ENCODE measurements around the gene SMARCD3.

SMARCD3 gene

DNA sequence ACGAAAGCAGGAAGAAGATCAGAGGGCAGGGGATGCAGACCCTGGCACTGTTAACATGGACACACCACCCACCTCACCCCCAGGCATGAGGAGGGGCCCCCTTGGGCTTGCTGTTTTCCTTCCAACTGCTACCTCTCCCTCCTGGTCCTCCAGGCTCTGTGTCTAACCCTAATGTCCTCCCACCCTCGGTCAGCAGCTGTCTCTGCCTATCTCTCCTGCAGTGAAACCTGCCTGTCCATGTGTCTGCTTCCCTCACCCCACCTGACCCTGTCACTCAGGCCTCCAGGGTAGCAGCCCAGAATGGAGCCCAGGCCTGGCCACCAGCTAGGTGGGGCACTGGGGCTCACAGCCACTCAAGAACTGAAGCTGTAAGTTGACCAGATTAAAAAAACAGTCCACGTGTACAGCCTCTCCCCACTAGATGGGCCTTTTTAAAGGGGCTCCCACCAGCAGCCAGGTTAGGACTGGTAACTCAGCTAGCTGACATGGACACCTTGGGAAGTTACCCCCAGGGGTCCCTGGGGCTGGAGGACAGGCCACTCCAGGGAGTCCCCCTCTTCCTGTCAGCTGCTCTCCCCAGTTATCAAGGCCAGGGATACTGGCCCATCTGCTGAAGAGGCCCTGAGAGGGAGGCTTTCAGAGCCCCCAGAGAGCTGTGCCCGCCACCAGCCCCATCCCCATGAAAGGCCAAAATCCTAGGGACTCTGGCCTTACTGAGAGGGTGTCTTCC is 1.5 kb downstream of the SMARCD3 start:
- DNase-seq = no peak

DNA sequence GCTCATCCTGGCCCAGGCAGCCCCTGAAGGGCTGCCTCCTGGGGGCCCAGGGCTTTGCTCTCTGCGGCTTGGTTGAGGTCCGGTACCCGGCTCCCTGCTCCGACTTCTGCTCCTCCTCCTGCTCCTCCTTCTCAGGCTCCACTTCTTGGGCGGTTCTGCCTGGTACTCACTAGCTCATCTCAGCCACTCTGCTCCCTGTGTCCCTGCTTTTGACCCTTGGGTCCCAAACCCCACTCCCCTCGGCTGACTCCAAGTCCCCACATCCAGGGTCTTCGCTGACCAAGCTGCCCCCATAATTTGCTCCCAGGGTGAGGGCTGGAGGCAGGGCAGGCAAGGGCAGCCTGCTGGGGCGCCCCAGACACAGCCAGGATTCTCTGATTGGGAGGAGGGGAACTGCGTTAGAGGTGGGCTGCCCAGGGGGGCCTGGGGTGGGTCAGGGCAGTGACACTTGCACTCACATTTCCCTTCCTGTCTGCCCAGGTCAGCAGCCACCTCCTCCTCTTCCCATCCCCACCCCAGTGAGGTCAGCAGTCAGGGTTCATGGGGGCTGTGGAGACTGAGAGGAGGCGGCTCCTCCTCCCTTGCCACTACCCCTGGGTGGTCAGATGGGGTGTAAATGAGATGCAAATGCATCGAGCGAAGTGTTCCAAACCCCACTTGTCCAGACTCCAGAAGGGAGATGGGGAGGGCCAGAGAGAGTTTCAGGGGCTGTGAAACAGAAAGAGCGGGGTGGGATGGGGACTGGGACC is 2.2 kb downstream of the SMARCD3 start:
- DNase-seq = no peak

DNA sequence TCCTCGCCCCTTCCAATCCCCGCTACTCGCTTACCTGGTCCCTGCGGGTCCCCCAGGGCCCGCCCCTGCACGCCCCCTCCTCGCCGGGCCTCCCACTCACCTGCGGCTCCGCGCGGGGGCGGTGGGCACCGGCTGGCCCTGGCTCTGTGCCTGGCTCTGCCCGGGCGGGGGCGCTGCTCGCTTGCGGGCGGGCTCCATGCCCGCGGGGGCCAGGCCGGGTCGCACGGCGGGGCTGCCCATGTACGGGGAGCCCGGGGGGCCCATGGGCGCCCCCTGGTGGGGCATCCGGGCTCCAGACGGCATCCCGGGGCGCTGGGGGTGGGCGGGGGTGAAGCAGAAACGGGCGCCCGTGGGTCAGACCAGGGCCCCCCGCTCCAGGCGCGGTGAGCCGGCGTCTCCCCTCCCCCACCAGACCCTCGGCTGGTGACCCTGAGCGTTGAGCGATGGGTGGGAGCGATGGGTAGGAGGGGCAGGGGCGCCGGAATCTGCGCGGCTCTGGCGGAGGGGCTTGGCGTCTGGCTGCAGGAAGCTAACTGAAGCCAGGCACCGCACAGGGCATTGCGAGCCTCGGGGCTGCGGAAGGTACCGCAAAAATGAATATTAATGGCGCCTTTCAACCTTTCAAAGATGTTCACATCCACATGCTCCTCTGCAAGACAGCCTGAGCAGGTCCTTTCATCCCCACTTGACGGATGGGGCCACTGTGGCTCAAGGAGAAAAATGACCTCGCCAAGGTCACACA is 3.0 kb downstream of the SMARCD3 start:
- no peak for DNase-seq

DNA sequence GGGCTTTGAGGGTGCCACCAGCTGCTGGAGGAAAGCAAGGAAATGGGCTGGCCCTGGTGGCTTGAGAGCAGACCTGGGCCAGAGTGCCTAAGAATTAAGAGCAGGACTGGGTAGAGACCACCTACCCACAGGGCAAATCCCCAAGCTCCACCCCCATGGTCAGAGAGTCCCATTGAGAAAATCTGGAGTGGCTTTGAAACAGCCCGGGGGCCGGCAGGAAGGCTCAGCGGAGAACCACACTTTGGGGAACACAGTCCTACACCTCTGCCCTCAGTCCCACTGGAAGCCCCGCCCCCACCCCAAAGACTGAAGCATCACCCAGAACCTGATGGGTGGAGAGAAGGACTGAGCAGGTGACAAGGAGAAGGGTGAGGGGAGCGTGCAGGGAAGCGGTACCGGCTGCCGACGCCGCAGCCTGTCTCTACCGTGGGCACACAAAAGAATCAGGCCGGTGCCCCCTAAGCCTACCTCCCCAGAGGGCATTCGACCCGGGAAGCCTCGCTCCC is 3.6 kb downstream of the SMARCD3 start:
- no peak for DNase-seq

DNA sequence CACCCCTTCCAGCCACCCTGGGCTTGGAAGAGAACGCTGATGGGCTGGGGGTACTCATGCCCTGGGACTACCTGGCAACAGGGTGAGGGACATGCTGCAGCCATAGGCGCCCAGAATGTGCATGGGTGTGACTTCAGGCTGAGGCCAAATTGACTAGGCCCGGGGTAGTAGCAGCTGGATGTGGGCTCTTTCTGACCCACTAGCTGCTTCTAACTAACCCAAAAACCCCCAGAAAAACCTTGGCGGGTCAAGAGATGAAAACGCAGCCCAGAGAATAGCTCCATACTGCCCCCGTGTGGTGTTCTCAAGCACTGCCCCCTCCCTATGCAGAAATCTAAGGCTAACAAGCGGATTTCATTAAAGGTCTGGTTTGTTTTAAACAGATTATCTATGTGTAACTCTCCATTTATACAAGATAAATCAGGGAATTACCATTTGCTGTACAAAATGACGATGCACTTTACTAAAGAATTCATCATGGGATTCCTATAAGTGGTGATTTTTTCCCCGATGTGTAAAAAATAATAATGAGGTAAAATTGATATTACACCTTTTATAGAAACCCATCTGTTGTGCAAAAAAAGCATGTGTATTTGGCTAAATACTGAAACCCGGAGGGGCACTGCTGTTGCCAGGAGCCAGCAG is 4.2 kb downstream of the SMARCD3 start:
- no peak for DNase-seq

DNA sequence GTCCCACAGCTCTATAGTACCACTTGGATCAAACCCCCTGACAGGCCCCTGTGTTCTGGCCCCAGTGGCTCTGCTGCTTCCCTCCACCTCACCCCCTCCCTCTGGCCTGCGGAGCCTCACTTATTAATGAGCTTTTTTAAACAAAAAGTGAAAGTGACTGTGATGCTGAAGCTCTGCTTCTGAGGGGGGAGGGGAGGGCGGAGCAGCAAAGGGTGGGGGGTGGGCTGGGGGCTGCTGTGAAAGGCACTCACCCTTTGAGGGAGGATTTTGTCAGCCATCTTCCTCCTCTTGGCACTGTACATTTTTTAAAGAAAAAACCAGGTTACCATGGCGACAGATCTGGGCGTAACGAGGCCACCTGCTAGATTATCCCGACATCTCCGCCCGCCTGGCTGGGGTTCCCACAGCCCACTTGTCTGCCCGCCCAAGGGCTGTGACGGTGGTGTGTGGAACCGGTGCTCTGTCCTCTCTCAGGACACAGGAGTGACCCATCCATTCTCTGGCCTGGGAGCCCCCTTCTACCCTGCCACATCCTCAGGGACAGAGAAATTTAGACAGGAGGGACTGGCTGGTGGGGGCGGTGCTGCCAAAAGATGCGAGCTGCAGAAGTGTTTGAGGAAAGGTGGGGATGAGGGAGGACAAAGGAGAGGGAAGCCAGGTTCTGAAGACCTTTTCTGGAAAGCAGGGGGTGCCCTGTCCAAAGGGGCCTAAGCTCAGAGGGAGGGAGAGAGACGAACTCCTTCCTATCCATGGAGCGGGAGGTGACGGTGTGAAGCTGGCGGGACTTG is 4.9 kb downstream of the SMARCD3 start:
- DNase-seq = no peak

DNA sequence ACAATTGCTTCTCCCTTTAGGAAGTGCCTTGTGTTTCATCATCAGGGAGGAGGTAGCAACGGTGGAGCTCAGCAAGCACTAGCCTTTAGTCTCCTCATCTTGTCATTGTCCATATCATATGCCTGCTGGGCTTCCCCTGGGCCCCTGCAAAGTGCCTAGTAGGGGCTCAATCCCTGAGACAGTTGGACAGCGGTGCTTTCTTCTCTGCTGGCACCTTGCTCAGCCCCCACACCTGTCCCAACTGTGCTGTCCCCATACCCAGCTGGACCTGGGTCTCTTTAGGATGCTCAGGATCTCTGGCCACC is 5.5 kb downstream of the SMARCD3 start:
- no peak for DNase-seq

DNA sequence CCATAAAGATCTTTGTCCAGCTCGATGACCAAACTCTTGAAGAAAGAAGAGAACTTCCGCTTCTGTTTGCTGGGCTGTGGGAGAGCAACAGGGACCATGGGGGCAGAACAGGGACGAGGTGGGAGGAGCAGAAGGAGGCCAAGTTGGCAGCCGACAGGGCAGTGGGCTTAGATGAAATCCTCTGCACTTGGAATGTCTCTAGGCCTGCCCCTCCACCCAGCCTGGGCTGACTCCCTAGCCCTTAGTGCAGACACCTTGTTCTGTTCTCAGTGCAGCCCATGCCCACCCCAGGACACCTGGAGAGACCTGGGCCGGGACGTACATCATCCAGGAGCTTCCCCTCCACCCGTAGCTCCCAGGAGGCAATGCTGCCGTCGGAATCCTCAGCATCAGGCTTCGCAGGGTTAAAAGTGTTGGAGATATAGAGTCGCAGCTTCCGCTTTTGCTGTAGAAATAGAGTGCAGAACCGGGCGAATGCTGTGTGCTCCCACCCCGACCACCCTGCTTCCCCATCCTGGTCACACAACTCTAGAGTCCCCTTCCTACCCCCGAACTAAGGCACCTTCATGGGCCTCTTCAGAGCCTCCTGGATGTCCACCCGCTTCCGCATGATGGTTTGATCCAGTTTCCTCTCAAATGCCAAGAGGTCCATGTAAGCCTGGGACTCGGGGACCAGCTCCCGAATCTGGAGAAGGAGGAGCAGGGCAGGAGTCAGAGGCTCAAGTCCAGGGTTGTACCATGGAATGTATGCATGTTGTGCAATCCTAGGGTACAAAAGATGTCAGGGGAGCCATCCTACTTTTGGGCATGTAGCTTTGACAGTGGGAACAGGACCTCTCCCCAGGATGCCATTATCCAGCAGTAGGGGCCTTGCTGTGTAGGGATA is 6.1 kb downstream of the SMARCD3 start:
- no peak for DNase-seq

DNA sequence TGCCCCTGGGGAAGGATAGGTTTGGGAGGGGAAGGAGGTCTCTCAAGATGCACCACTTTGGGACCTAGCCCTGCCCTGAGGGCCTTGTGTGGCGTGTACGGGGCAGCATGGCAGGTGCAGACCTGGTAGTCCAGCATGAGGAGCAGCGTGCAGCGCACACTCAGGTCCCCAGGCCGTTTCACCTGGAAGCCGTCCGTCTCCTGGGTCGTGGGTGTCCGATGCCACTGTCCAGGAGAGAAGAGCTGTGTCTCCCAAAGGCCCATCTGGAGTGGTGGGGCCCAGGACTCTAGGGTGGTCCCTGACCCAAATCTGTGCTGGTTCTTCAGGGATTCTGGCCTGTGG is 6.8 kb downstream of the SMARCD3 start:
- no peak for DNase-seq

DNA sequence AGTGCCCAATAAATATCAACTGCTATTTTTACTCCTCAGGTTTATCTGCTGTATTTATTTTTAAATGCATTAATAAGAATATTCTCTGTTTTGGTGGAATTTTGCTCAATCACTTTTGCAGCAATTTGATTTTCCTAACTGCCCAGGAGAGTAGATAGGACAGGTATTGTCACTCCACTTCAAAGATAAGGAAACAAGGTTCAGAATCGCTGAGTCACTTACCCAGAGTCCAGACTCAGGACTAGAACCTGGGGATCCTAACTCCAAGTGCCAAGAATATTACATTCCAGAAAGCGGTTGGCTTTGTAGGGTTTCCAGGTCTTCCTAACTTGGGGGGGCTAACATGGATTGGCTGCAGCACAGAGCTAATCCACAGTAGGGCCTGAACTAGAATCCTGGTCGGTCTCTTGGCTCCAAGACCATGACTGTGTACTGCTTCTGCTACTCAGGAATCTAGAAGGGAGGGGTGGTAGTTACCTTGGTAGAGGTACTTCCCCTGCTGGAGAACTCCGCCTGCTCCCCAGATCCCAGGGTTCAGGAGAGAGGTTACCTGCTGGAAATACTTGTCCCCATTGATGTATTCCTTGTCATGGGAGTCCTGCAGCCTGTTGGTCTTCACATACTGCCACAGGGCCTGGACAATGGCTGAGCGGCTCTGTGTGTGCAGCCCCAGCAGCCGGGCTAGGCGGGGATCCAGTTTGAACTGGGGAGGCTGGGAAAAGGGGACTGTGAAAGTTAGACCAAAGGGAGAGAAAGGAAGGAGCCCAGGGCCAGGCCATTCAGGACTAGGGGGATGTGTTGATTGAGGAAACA is 7.3 kb downstream of the SMARCD3 start:
- DNase-seq = no peak

DNA sequence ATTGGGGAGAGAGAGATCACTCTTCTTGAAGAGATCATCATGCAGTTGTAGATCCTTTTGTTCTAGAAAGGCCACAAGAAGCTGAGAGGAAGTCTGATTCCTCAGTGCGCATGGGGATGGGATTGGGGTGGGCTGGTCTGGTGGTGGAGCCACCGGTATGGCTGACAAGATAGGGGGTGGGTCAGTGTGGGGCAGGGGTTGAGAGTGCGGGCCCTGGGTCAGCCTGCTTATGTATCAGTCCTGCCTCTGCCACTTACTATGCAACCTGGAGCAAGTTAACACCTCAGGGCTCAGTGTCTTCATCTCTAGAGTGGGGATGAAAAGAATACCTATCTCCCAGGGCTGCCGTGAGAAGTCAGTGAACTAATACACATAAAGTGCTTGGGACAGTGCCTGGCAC is 8.0 kb downstream of the SMARCD3 start:
- DNase-seq = no peak

DNA sequence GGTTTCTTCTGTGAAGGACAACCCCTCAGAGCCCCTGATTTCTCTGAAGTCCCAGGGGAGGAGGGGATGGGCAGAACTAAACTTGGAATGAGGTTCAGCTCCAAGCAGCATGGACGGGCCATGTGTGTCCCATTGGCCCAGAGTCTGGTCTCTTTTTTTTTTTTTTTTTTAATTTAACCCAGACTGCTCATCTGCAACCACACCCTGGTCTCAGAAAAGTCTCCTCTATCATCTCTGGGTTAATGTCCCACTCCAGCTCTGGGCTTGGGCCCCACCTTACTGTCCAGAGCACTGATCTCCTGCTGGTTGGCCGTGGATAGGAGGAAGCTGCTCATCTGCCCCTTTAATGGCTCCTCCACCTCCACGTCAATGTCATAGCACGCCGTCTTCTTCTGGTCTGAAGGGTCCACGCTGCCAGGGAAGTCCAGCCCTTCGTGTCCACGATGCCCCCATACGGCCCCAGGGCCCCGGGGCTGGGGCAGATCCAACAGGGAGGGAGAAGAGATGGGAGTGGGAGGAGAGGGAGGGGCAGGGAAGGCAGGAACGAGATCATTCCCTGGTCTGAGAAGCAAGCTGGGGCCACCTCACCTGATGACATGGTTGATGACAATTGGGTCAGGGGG is 8.5 kb downstream of the SMARCD3 start:
- no peak for DNase-seq

DNA sequence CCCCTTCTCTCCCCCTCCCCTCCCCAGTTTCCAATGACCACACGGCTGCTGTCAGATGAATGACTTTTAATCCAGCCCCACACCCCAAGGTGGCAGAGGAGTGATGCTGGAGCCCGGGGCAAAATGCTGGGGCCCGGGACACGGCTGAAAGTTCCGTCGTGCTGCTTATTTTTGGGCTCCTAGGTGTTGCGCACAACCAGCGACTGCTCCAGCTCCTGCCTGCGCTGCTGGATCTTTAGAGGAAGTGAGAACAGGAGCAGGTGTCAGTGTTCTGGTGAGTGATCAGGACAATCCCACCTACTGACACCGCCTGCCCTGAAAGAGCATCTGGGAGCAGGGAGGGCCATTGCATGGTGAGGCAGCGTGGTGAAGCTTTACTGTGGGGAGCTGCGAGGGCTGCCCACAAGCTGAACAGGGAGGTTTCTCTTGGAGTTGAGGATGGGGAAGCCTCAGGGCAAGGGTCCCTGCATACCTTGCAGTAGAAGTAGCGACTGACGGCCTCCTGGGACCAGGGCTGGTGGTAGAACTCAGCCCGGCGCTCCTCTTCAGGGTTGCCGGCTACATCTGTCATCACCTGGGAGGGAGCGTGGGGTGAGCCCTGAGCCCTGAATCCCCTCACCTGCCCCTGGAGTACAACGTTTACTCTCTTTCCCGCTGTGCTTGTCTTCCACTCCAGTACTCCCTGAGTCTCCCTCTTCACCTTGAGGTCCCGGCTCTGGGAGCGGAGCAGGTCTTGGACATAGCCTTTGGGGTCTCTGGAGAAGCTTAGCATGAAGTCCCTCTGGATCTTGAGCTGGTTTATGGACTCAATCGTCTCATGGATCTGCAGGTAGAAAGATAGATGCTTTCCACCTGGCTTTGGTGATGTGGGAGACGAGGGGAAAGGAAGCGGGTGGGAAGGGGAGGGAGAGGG is 9.3 kb downstream of the SMARCD3 start:
- DNase-seq = no peak

DNA sequence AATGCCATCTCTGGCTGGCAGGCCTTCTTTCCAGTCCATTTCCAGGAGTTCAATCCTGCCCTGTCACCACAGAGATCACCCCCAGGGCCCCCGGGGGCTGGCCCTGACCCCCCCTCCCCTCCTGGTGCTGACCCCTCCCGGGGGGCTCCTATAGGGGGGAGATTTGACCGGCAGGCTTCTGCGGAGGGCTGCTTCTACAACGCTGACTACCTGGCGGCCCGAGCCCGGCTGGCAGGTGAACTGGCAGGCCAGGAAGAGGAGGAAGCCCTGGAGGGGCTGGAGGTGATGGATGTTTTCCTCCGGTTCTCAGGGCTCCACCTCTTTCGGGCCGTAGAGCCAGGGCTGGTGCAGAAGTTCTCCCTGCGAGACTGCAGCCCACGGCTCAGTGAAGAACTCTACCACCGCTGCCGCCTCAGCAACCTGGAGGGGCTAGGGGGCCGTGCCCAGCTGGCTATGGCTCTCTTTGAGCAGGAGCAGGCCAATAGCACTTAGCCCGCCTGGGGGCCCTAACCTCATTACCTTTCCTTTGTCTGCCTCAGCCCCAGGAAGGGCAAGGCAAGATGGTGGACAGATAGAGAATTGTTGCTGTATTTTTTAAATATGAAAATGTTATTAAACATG is 10.2 kb downstream of the SMARCD3 start:
- no peak for DNase-seq

DNA sequence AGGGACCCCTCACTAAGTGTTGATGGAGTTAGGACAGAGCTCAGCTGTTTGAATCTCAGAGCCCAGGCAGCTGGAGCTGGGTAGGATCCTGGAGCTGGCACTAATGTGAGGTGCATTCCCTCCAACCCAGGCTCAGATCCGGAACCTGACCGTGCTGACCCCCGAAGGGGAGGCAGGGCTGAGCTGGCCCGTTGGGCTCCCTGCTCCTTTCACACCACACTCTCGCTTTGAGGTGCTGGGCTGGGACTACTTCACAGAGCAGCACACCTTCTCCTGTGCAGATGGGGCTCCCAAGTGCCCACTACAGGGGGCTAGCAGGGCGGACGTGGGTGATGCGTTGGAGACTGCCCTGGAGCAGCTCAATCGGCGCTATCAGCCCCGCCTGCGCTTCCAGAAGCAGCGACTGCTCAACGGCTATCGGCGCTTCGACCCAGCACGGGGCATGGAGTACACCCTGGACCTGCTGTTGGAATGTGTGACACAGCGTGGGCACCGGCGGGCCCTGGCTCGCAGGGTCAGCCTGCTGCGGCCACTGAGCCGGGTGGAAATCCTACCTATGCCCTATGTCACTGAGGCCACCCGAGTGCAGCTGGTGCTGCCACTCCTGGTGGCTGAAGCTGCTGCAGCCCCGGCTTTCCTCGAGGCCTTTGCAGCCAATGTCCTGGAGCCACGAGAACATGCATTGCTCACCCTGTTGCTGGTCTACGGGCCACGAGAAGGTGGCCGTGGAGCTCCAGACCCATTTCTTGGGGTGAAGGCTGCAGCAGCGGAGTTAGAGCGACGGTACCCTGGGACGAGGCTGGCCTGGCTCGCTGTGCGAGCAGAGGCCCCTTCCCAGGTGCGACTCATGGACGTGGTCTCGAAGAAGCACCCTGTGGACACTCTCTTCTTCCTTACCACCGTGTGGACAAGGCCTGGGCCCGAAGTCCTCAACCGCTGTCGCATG is 11.0 kb downstream of the SMARCD3 start:
- no peak for DNase-seq

DNA sequence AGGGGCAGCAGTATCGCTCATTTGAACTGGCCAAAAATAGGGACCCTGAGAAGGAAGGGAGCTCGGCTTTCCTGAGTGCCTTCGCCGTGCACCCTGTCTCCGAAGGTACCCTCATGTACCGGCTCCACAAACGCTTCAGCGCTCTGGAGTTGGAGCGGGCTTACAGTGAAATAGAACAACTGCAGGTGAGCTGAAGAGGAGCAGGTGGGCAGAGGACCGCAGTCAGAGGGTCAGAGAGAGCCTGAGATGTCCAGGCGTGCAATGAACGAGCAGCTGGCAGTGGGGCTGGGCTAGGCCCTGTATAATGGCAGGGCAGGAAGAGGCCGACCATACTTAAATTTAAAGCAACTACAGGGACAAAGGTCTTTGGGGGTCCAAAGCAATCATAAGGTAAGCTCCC is 12.1 kb downstream of the SMARCD3 start:
- no peak for DNase-seq

DNA sequence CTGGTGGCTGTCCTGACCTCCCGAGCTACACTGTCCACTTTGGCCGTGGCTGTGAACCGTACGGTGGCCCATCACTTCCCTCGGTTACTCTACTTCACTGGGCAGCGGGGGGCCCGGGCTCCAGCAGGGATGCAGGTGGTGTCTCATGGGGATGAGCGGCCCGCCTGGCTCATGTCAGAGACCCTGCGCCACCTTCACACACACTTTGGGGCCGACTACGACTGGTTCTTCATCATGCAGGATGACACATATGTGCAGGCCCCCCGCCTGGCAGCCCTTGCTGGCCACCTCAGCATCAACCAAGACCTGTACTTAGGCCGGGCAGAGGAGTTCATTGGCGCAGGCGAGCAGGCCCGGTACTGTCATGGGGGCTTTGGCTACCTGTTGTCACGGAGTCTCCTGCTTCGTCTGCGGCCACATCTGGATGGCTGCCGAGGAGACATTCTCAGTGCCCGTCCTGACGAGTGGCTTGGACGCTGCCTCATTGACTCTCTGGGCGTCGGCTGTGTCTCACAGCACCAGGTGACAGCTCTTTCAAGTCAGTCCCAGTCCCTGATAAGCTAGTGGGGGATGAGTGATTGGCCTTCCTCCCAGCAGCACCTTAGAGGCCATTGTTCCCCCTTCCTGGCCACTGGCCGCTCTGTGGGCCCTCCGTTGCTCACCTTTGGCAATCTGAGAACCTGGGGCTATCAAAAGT is 13.3 kb downstream of the SMARCD3 start:
- DNase-seq = no peak
